Thoracic aorta (tissue), 2 donors: Measurements from ENCODE around the gene SH3RF2. TPM values are rescaled to one million over a fixed set of nuclear protein-coding genes. Genes with fewer than 3 reads are reported as not detected.
"Not testable (repeated sequence)": the region's sequence is repeated elsewhere in the genome, so short reads cannot be mapped to it uniquely, and the experiment has no call there.

Experiments
- ATAC-seq: fragments of 150-250 bp; one replicate; pipeline ENCODE4 v1.8.0; 2017; ENCODE audit warnings: low read depth; ENCODE audit not compliant: insufficient number of reproducible peaks, low FRiP score
- DNase-seq: peaks from one replicate; pipeline ENCODE4 v3.0.0-alpha.2; 2020; ENCODE audit warnings: low spot score
- H3K27ac ChIP-seq, 2 donors: fragments of 200-600 bp; sonication (generic); 1 replicate in 1 of 2; 2 replicates in 1 of 2; pipeline ENCODE4 v1.5.1; 2016; ENCODE audit warnings: mild to moderate bottlenecking in 2 of 2, moderate library complexity in 2 of 2
- H3K27me3 ChIP-seq: fragments of 200-600 bp; sonication (generic); replicated peaks from 2 replicates; pipeline ENCODE4 v1.6.0; 2016; ENCODE audit warnings: mild to moderate bottlenecking; ENCODE audit not compliant: insufficient read depth
- H3K36me3 ChIP-seq: fragments of 200-600 bp; sonication (generic); one replicate; pipeline ENCODE4 v1.5.1; 2016
- H3K4me1 ChIP-seq, 2 donors: fragments of 200-600 bp; sonication (generic); 1 replicate in 1 of 2; 2 replicates in 1 of 2; pipeline versions ENCODE4 v1.5.1 to v1.6.0; 2016; ENCODE audit warnings: low read depth in 2 of 2, mild to moderate bottlenecking in 1 of 2; ENCODE audit not compliant: control insufficient read depth in 1 of 2
- H3K4me3 ChIP-seq: fragments of 200-600 bp; sonication (generic); 2 replicates; pipeline ENCODE4 v1.5.1; 2016; ENCODE audit warnings: mild to moderate bottlenecking
- H3K9me3 ChIP-seq: fragments of 200-600 bp; sonication (generic); 2 replicates; pipeline ENCODE4 v1.5.1; 2016
- CTCF ChIP-seq: fragments of 200-600 bp; sonication (generic); IDR thresholded peaks from one replicate; pipeline ENCODE4 v1.5.1; 2019; ENCODE audit warnings: antibody characterized with exemption
- total RNA-seq, 2 donors: library from RNA; depleted of rRNA; stranded (reverse); fragments of >200 nt; gene quantifications; one replicate each; pipeline versions ENCODE4 v1.1.0 to v1.2.3, GENCODE V29; 2016

Gene SH3RF2
- total RNA-seq, 2 donors from 2014 or later = 8.1 to 16.4 TPM

GRCh38 chr5:145953202-145953601, 16.8 kb downstream of the SH3RF2 start:
- DNase-seq = no peak
- Histone ChIP-seq H3K36me3 (no peaks in the 10 kb centered on the region), H3K4me1 (no peaks in the 10 kb centered on the region), H3K9me3 (no peaks in the 10 kb centered on the region), H3K27ac (no peak overlapping the region), H3K4me3 (no peak overlapping the region), H3K27me3 (no peaks in the 10 kb centered on the region)
- TF ChIP-seq CTCF = no peak
- no peak for ATAC-seq

DNA sequence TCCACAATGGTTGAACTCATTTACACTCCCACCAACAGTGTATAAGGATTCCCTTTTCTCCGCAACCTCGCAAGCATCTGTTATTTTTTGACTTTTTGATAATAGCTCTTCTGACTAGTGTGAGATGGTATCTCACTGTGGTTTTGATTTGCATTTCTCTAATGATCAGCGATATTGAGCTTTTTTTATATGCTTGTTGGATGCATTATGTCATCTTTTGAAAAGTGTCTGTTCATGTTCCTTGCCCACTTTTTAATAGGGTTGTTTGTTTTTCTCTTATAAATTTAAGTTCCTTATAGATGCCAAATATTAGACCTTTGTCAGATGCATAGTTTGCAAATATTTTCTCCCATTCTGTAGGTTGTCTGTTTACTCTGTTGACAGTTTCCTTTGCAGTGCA, 17.8 kb downstream of the SH3RF2 start:
- not testable (repeated sequence) for DNase-seq, H3K27me3 ChIP-seq, ATAC-seq, H3K9me3 ChIP-seq, H3K4me1 ChIP-seq, H3K36me3 ChIP-seq, H3K4me3 ChIP-seq, H3K27ac ChIP-seq

DNA sequence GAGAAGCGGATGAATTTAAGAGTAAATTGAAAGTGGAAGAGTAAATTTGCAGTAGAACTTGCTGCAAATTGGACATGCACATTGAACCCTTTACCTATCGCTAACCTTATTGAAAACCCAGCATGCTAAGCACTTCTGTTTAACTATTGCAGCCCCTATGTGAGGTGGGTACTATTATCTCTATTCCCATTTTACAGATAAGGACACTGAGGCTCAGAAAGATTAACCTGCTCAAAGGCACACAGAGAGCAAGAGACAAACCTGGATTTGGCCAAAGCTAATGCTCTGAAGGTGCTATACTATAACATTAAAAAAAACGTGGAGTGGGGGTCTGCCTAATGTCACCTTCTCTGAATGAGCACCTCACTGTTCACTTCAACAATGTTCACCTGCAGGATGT, 21.0 kb downstream of the SH3RF2 start:
- no peak overlapping the region for H3K27ac ChIP-seq
- ATAC-seq (no peak), DNase-seq (no peak)
- no peaks in the 10 kb centered on the region for H3K9me3 ChIP-seq
- no peaks in the 10 kb centered on the region for H3K27me3 ChIP-seq
- no peak overlapping the region for H3K4me3 ChIP-seq
- H3K36me3 ChIP-seq = no peaks in the 10 kb centered on the region
- TF ChIP-seq CTCF = no peak
- peaks cover 0 to 5% of the 10 kb centered on the region in 2 donors for H3K4me1 ChIP-seq

- no peak for TF ChIP-seq CTCF
- Histone ChIP-seq H3K27ac (no peak overlapping the region), H3K4me1 (peaks cover 0 to 5% of the 10 kb centered on the region in 2 donors), H3K27me3 (no peaks in the 10 kb centered on the region), H3K9me3 (no peaks in the 10 kb centered on the region), H3K4me3 (no peak overlapping the region), H3K36me3 (no peaks in the 10 kb centered on the region)
- no peak for DNase-seq
- ATAC-seq = no peak
These were observed 22.1 kb downstream of the SH3RF2 start for GRCh38 chr5:145958436-145958835.

GRCh38 chr5:145960166-145960565, 23.8 kb downstream of the SH3RF2 start:
- no peaks in the 10 kb centered on the region for H3K36me3 ChIP-seq
- no peak overlapping the region for H3K4me3 ChIP-seq
- H3K27me3 ChIP-seq = no peaks in the 10 kb centered on the region
- ATAC-seq = no peak
- H3K9me3 ChIP-seq = no peaks in the 10 kb centered on the region
- DNase-seq = no peak
- peaks cover 0 to 5% of the 10 kb centered on the region in 2 donors for H3K4me1 ChIP-seq
- no peak for TF ChIP-seq CTCF
- no peak overlapping the region for H3K27ac ChIP-seq

DNA sequence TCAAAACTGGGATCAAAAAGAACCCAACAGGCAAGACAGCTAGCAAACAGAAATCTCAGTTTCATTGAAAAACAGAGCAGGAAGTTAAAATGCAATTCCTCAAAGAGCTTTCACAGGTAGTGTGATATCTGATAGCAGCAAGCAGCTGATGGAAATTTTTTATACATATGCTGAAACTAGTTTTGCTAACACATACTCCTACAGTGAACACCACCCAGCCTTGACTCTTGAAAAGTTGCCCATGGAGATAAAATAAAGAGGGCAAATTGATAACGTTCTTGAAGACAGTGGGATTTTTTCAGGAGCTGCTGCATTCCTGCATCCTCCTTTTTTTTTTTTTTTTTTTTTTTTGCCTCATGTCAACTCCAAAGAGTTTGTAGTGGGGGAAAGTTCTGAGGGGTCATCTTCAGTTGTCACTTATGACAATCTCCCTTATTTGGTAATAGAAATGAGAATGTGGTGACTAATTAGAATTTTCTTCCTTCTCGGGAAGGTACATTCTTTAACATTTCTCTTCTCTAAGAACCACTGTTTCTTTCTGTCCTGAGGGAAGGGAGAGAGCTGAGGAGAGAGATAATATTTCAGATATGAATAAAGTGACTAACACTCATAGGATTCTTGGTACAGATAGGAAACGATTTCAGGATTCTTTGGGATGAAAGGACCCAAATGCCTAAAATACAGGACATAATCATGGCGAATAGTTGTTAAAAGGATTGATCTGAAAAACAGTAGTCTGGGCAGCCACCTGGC, 24.6 kb downstream of the SH3RF2 start:
- Histone ChIP-seq H3K27ac (no peak overlapping the region), H3K4me1 (peaks cover 0 to 5% of the 10 kb centered on the region in 2 donors), H3K9me3 (no peaks in the 10 kb centered on the region), H3K4me3 (no peak overlapping the region), H3K36me3 (no peaks in the 10 kb centered on the region), H3K27me3 (no peaks in the 10 kb centered on the region)
- ATAC-seq = no peak
- no peak for TF ChIP-seq CTCF
- DNase-seq = no peak
